Neural cell (in vitro differentiated cells): Measurements from ENCODE around the gene OR51D1. TPM values are rescaled to one million over a fixed set of nuclear protein-coding genes. Genes with fewer than 3 reads are reported as not detected.

ENCODE experiments used
- H2AFZ ChIP-seq: fragments of 200-600, 300-800 bp; sonication (generic), shearing (Covaris generic); 2 replicates; pipeline ENCODE4 v1.6.0; 2014; ENCODE audit warnings: low read depth, mild to moderate bottlenecking, antibody characterized with exemption, low read length, moderate library complexity
- H3F3A ChIP-seq: fragments of 200-600 bp; shearing (Covaris generic); 2 replicates; pipeline ENCODE4 v1.6.1; 2016; ENCODE audit warnings: mild to moderate bottlenecking, moderate library complexity, mixed read lengths, antibody characterized with exemption, low read length; ENCODE audit not compliant: insufficient read depth, poor library complexity, severe bottlenecking
- H3K27ac ChIP-seq: fragments of 200-600, 300-800 bp; sonication (generic), shearing (Covaris generic); 2 replicates; pipeline ENCODE4 v1.5.1; 2014; ENCODE audit warnings: mild to moderate bottlenecking, low read length, moderate library complexity
- H3K27me3 ChIP-seq: fragments of 300-800, 200-600 bp; sonication (generic), shearing (Covaris generic); 2 replicates; pipeline ENCODE4 v1.6.0; 2014; ENCODE audit warnings: mild to moderate bottlenecking, low read depth, low read length, moderate library complexity; ENCODE audit not compliant: insufficient read depth
- H3K36me3 ChIP-seq: fragments of 300-800, 200-600 bp; sonication (generic), shearing (Covaris generic); 2 replicates; pipeline ENCODE4 v1.5.1; 2014; ENCODE audit warnings: mild to moderate bottlenecking, antibody characterized with exemption, low read length, moderate library complexity; ENCODE audit not compliant: insufficient read depth
- H3K4me2 ChIP-seq: fragments of 300-800, 200-600 bp; sonication (generic), shearing (Covaris generic); 2 replicates; pipeline ENCODE4 v1.6.0; 2014; ENCODE audit warnings: mild to moderate bottlenecking, low read length
- H3K4me3 ChIP-seq: fragments of 300-800, 200-600 bp; sonication (generic), shearing (Covaris generic); 2 replicates; pipeline ENCODE4 v1.5.1; 2014; ENCODE audit warnings: mild to moderate bottlenecking, low read length, moderate library complexity
- H3K79me2 ChIP-seq: fragments of 200-600 bp; shearing (Covaris generic); replicated peaks from 2 replicates; pipeline ENCODE4 v1.6.0; 2014; ENCODE audit warnings: mild to moderate bottlenecking, low read length, moderate library complexity; ENCODE audit not compliant: insufficient read depth
- H3K9ac ChIP-seq: fragments of 300-800, 200-600 bp; sonication (generic), shearing (Covaris generic); 2 replicates; pipeline ENCODE4 v1.6.1; 2016; ENCODE audit warnings: mild to moderate bottlenecking, low read length, mixed read lengths
- H3K9me2 ChIP-seq: fragments of 200-600 bp; shearing (Covaris generic); 2 replicates; pipeline ENCODE4 v1.6.1; 2016; ENCODE audit warnings: mild to moderate bottlenecking, low read length, mixed read lengths; ENCODE audit not compliant: insufficient read depth
- H3K9me3 ChIP-seq: fragments of 200-600, 300-800 bp; sonication (generic), shearing (Covaris generic); 2 replicates; pipeline ENCODE4 v1.6.1; 2016; ENCODE audit warnings: mild to moderate bottlenecking, mixed run types, low read length, moderate library complexity, mixed read lengths
- H4K20me1 ChIP-seq: fragments of 200-600 bp; shearing (Covaris generic); 2 replicates; pipeline ENCODE4 v1.6.1; 2016; ENCODE audit warnings: mild to moderate bottlenecking, mixed run types; ENCODE audit not compliant: insufficient read depth
- CTCF ChIP-seq: fragments of 450-650 bp; IDR thresholded peaks from 2 replicates; pipeline ENCODE4 v1.5.1; 2014; ENCODE audit warnings: antibody characterized with exemption, mild to moderate bottlenecking, moderate library complexity; ENCODE audit not compliant: poor library complexity, severe bottlenecking
- EP300 ChIP-seq: fragments of 450-650 bp; conservative IDR thresholded peaks from 2 replicates; pipeline ENCODE4 v1.6.1; 2014; ENCODE audit warnings: antibody characterized with exemption, mild to moderate bottlenecking, moderate library complexity; ENCODE audit not compliant: poor library complexity, severe bottlenecking
- EZH2 ChIP-seq: fragments of 200-600, 300-800 bp; shearing (Covaris generic), sonication (generic); IDR thresholded peaks from 2 replicates; pipeline ENCODE4 v1.6.1; 2014; ENCODE audit warnings: antibody characterized with exemption, low read length, borderline replicate concordance, mild to moderate bottlenecking; ENCODE audit not compliant: insufficient read depth, poor library complexity, severe bottlenecking
- MXI1 ChIP-seq: fragments of 450-650 bp; conservative IDR thresholded peaks from 2 replicates; pipeline ENCODE4 v1.6.1; 2014; ENCODE audit warnings: antibody characterized with exemption, mild to moderate bottlenecking; ENCODE audit not compliant: poor library complexity, severe bottlenecking
- POLR2AphosphoS5 ChIP-seq: IDR thresholded peaks from 2 replicates; pipeline ENCODE4 v1.6.1; 2012
- RAD21 ChIP-seq: fragments of 450-650 bp; conservative IDR thresholded peaks from 2 replicates; pipeline ENCODE4 v1.6.1; 2014; ENCODE audit warnings: antibody characterized with exemption, mild to moderate bottlenecking, moderate library complexity
- REST ChIP-seq: IDR thresholded peaks from 2 replicates; pipeline ENCODE4 v1.6.1; 2012; ENCODE audit warnings: borderline replicate concordance
- SMC3 ChIP-seq: fragments of 450-650 bp; conservative IDR thresholded peaks from 2 replicates; pipeline ENCODE4 v1.6.1; 2014; ENCODE audit warnings: antibody characterized with exemption, mild to moderate bottlenecking, moderate library complexity; ENCODE audit not compliant: poor library complexity
- TAF1 ChIP-seq: IDR thresholded peaks from 2 replicates; pipeline ENCODE4 v1.6.1; 2012; ENCODE audit warnings: low read depth
- polyA plus RNA-seq: library from polyadenylated mRNA; depleted of rRNA; stranded (reverse); fragments of >200 nt; gene quantifications from 2 replicates; pipeline ENCODE4 v1.2.3, GENCODE V29; 2014

Gene OR51D1
- polyA plus RNA-seq, 1 donor from 2014 or later, result not detected

- Histone ChIP-seq H3K9me2 (no peaks in the 10 kb centered on the region), H2AFZ (no peak overlapping the region), H3K9ac (no peak overlapping the region), H3K4me3 (no peak overlapping the region), H3K79me2 (no peaks in the 10 kb centered on the region), H3K9me3 (no peaks in the 10 kb centered on the region), H3F3A (no peaks in the 10 kb centered on the region), H4K20me1 (no peaks in the 10 kb centered on the region), H3K27me3 (no peaks in the 10 kb centered on the region), H3K4me2 (no peak overlapping the region), H3K27ac (no peak overlapping the region), H3K36me3 (no peaks in the 10 kb centered on the region)
- TF ChIP-seq MXI1, result no peak
- no peak for TF ChIP-seq POLR2AphosphoS5
- no peak for TF ChIP-seq RAD21
- TF ChIP-seq SMC3, result no peak
- TF ChIP-seq EZH2, result no peak
- no peak for TF ChIP-seq CTCF
- TF ChIP-seq REST, result no peak
- no peak for TF ChIP-seq EP300
- TF ChIP-seq TAF1, result no peak
Observed at GRCh38 chr11:4639931-4640330, 2.7 kb downstream of the OR51D1 start.

GRCh38 chr11:4641501-4641900 lies 4.2 kb downstream of the OR51D1 start:
- Histone ChIP-seq H3K27ac (no peak overlapping the region), H3K4me2 (no peak overlapping the region), H3K79me2 (no peaks in the 10 kb centered on the region), H3K36me3 (no peaks in the 10 kb centered on the region), H3K27me3 (no peaks in the 10 kb centered on the region), H3K4me3 (no peak overlapping the region), H3K9ac (no peak overlapping the region), H4K20me1 (no peaks in the 10 kb centered on the region), H3F3A (no peaks in the 10 kb centered on the region), H3K9me3 (no peaks in the 10 kb centered on the region), H2AFZ (no peak overlapping the region), H3K9me2 (no peaks in the 10 kb centered on the region)
- TF ChIP-seq MXI1 (no peak), SMC3 (no peak), POLR2AphosphoS5 (no peak), TAF1 (no peak), EP300 (no peak), EZH2 (no peak), CTCF (no peak), RAD21 (no peak), REST (no peak)
